ENCODE data around the gene GNPNAT1. TPM values are rescaled to one million over a fixed set of nuclear protein-coding genes. Genes with fewer than 3 reads are reported as not detected.

GNPNAT1 gene
- total RNA-seq, 1 experiment from 2014 or later = 33.7 TPM

- no peak for TF ChIP-seq POLR2A (IDR thresholded peaks at IDR 0.05; ENCODE audit: borderline replicate concordance, extremely low read depth, insufficient read depth, insufficient read length)
- no peak for TF ChIP-seq FOSL1 (IDR thresholded peaks at IDR 0.05; ENCODE audit: low read depth)
- no peak for TF ChIP-seq SP1 (IDR thresholded peaks at IDR 0.05; ENCODE audit: low read depth)
- no peak for TF ChIP-seq ZNF274 (IDR thresholded peaks at IDR 0.05; ENCODE audit: low read depth, low read length)
- no peak for TF ChIP-seq MAX (IDR thresholded peaks at IDR 0.05)
- TF ChIP-seq EZH2phosphoT487 (IDR thresholded peaks at IDR 0.05; ENCODE audit: borderline replicate concordance) = no peak
- TF ChIP-seq SRF (IDR thresholded peaks at IDR 0.05; ENCODE audit: low read depth) = no peak
Measured at GRCh38 chr14:52825085-52825484, 33.7 kb upstream of the GNPNAT1 start (continued).

GRCh38 chr14:52824462-52824861, 33.1 kb upstream of the GNPNAT1 start:
- peak overlapping the region; percentile 19 for H2AFZ ChIP-seq (ENCODE audit: low read depth, low read length, poor library complexity, severe bottlenecking)
- intact Hi-C loops (cut with micrococcal nuclease) = loop anchor here (2.0 kb wide), 1 partner anchor 482 kb away; no protein-coding TSS in a partner anchor
- TF ChIP-seq YY1 (IDR thresholded peaks at IDR 0.05; ENCODE audit: extremely low read depth, insufficient replicate concordance, low read depth, low read length) (no peak), CBX3 (IDR thresholded peaks at IDR 0.05; ENCODE audit: low read depth) (no peak), CTCF (IDR thresholded peaks at IDR 0.05 in 2 of 3, conservative IDR thresholded peaks at IDR 0.05 in 1 of 3; ENCODE audit: borderline replicate concordance in 1 of 3, insufficient read depth in 1 of 3, low read depth in 2 of 3, low read length in 2 of 3) (no peak), MAX (IDR thresholded peaks at IDR 0.05) (no peak), SIN3A (IDR thresholded peaks at IDR 0.05; ENCODE audit: low read depth) (no peak), TCF7L2 (IDR thresholded peaks at IDR 0.05; ENCODE audit: borderline replicate concordance, extremely low read depth, insufficient read depth, insufficient read length) (no peak), EZH2 (IDR thresholded peaks at IDR 0.05) (no peak), ZFX (IDR thresholded peaks at IDR 0.05) (no peak), EGR1 (IDR thresholded peaks at IDR 0.05; ENCODE audit: low read depth) (no peak), ZNF274 (IDR thresholded peaks at IDR 0.05; ENCODE audit: low read depth, low read length) (no peak), RAD21 (IDR thresholded peaks at IDR 0.05; ENCODE audit: low read depth) (no peak), CEBPB (IDR thresholded peaks at IDR 0.05; ENCODE audit: low read depth) (no peak), REST (IDR thresholded peaks at IDR 0.05; ENCODE audit: low read depth) (no peak), JUND (IDR thresholded peaks at IDR 0.05) (no peak), FOSL1 (IDR thresholded peaks at IDR 0.05; ENCODE audit: low read depth) (no peak), ELF1 (IDR thresholded peaks at IDR 0.05; ENCODE audit: borderline replicate concordance, low read depth) (no peak), SP1 (IDR thresholded peaks at IDR 0.05; ENCODE audit: low read depth) (no peak)

More at GRCh38 chr14:52824462-52824861, 33.1 kb upstream of the GNPNAT1 start:
- Histone ChIP-seq H3K4me2 (ENCODE audit: low read length) (no peak overlapping the region), H3K9me2 (ENCODE audit: insufficient read depth) (no peaks in the 10 kb centered on the region), H3K27ac (ENCODE audit: low read depth, low read length) (no peak overlapping the region), H3K36me3 (ENCODE audit: control insufficient read depth in 1 of 2, insufficient read depth in 2 of 2, low read length in 2 of 2) (no peaks in the 10 kb centered on the region), H4K20me1 (ENCODE audit: insufficient read depth) (no peaks in the 10 kb centered on the region), H3K27me3 (ENCODE audit: insufficient read depth, low read length) (no peaks in the 10 kb centered on the region), H3K9ac (ENCODE audit: low read length) (no peak overlapping the region), H3K9me3 (ENCODE audit: control insufficient read depth in 1 of 2, insufficient read depth in 1 of 2, low read depth in 1 of 2, low read length in 2 of 2) (no peaks in the 10 kb centered on the region), H3K4me3 (replicated peaks in 1 of 2; ENCODE audit: low read depth in 1 of 2, low read length in 2 of 2) (no peak overlapping the region), H3K79me2 (ENCODE audit: insufficient read depth, low read length) (no peaks in the 10 kb centered on the region), H3K4me1 (ENCODE audit: control insufficient read depth in 1 of 2, insufficient read depth in 2 of 2, low read length in 2 of 2) (0 out of 4 replicates have a peak, but pooled peaks cover 0 to 2% of the 10 kb centered on the region in 2 experiments)
- ChIA-PET POLR2A (no interaction called here), RAD21 (ENCODE audit: low non-redundant PET in 1 of 2, low total read pairs in 2 of 2, uncharacterized antibody in 2 of 2, unreplicated experiment in 2 of 2) (interaction anchor here (0.9 to 1.1 kb wide), 2 partner anchors 137 kb away, joined by 4 to 6 read pairs; no protein-coding TSS in a partner anchor), CTCF (interaction anchor here (0.8 to 2.5 kb wide), 7 partner anchors 29 to 1523 kb away, joined by 3 to 18 read pairs (median 4); no protein-coding TSS in a partner anchor)
- DNase-seq (ENCODE audit: low read depth, low spot score) (no peak), ATAC-seq (no peak)
- BruUV-seq (replicated peaks) = no TSS peak

All from HCT116 (cell line).